ENCODE measurements around the gene FAM228A.
"Not testable (repeated sequence)": the region's sequence is repeated elsewhere in the genome, so short reads cannot be mapped to it uniquely, and the experiment has no call there.

Gene FAM228A

GRCh38 chr2:24191156-24191555 is 16.3 kb downstream of the FAM228A start:
- DNase-seq (ENCODE audit: low spot score), result no peak

GRCh38 chr2:24191848-24192247 is 17.0 kb downstream of the FAM228A start:
- DNase-seq (ENCODE audit: low spot score), result no peak

GRCh38 chr2:24197213-24197612 is 22.4 kb downstream of the FAM228A start:
- not testable (repeated sequence) for DNase-seq (ENCODE audit: low spot score)

GRCh38 chr2:24199968-24200590 is 25.2 kb downstream of the FAM228A start:
- DNase-seq (ENCODE audit: low spot score), result no peak

GRCh38 chr2:24200799-24201198 is 25.9 kb downstream of the FAM228A start:
- DNase-seq (ENCODE audit: low spot score), result no peak

- DNase-seq (ENCODE audit: low spot score), result no peak
Measured at GRCh38 chr2:24203029-24203786, 28.4 kb downstream of the FAM228A start.

- DNase-seq (ENCODE audit: low spot score), result no peak
Measured at GRCh38 chr2:24203787-24204150, 28.9 kb downstream of the FAM228A start.

GRCh38 chr2:24204505-24204904 is 29.7 kb downstream of the FAM228A start:
- no peak for DNase-seq (ENCODE audit: low spot score)

- DNase-seq (ENCODE audit: low spot score), result no peak
Measured at GRCh38 chr2:24205131-24205530, 30.3 kb downstream of the FAM228A start.

- DNase-seq (ENCODE audit: low spot score), result no peak
Measured at GRCh38 chr2:24206242-24206641, 31.4 kb downstream of the FAM228A start.

GRCh38 chr2:24206714-24207113 is 31.9 kb downstream of the FAM228A start:
- no peak for DNase-seq (ENCODE audit: low spot score)

GRCh38 chr2:24207359-24207758 is 32.5 kb downstream of the FAM228A start:
- DNase-seq (ENCODE audit: low spot score), result no peak

- no peak for DNase-seq (ENCODE audit: low spot score)
Measured at GRCh38 chr2:24208490-24208889, 33.6 kb downstream of the FAM228A start.

GRCh38 chr2:24209389-24210105 is 34.7 kb downstream of the FAM228A start:
- no peak for DNase-seq (ENCODE audit: low spot score)

GRCh38 chr2:24210106-24210455 is 35.2 kb downstream of the FAM228A start:
- no peak for DNase-seq (ENCODE audit: low spot score)

GRCh38 chr2:24210723-24211122 is 35.9 kb downstream of the FAM228A start:
- no peak for DNase-seq (ENCODE audit: low spot score)

GRCh38 chr2:24211408-24211807 is 36.6 kb downstream of the FAM228A start:
- no peak for DNase-seq (ENCODE audit: low spot score)

GRCh38 chr2:24214880-24215279 is 40.0 kb downstream of the FAM228A start:
- DNase-seq (ENCODE audit: low spot score), result peak; percentile 12

GRCh38 chr2:24220554-24221291 is 45.9 kb downstream of the FAM228A start:
- DNase-seq (ENCODE audit: low spot score), result no peak

GRCh38 chr2:24221343-24222050 is 46.6 kb downstream of the FAM228A start:
- DNase-seq (ENCODE audit: low spot score), result no peak

GRCh38 chr2:24222946-24223345 is 48.1 kb downstream of the FAM228A start:
- DNase-seq (ENCODE audit: low spot score), result no peak

Data from CD4-positive, alpha-beta T cell treated with Interleukin-2 at 100 ng/mL for 4 hours (primary cell).